HG03135 (cell line): ENCODE measurements around the gene TRIM29.

Experiments
- ATAC-seq: cut with Tn5 transposase; IDR thresholded peaks from one replicate; pipeline ENCODE4 v1.9.1; 2021; ENCODE audit warnings: mild to moderate bottlenecking, moderate library complexity; ENCODE audit not compliant: unreplicated experiment

Gene TRIM29

GRCh38 chr11:120125509-120125908 lies 12.4 kb downstream of the TRIM29 start:
- ATAC-seq: no peak

- ATAC-seq: no peak
These were observed 12.9 kb downstream of the TRIM29 start for GRCh38 chr11:120125024-120125423.

GRCh38 chr11:120124355-120124754 lies 13.6 kb downstream of the TRIM29 start:
- no peak for ATAC-seq

GRCh38 chr11:120123946-120124345 lies 14.0 kb downstream of the TRIM29 start:
- no peak for ATAC-seq

- ATAC-seq: no peak
These were observed 14.8 kb downstream of the TRIM29 start for GRCh38 chr11:120122924-120123683.

- no peak for ATAC-seq
These were observed 15.9 kb downstream of the TRIM29 start for GRCh38 chr11:120121914-120122473.

- no peak for ATAC-seq
These were observed 16.6 kb downstream of the TRIM29 start for GRCh38 chr11:120121336-120121735.

GRCh38 chr11:120120805-120121335 lies 17.0 kb downstream of the TRIM29 start:
- ATAC-seq: no peak

- no peak for ATAC-seq
These were observed 18.8 kb downstream of the TRIM29 start for GRCh38 chr11:120119121-120119520.

GRCh38 chr11:120117991-120118390 lies 19.9 kb downstream of the TRIM29 start:
- no peak for ATAC-seq

GRCh38 chr11:120116966-120117365 lies 20.9 kb downstream of the TRIM29 start:
- ATAC-seq: no peak

- no peak for ATAC-seq
These were observed 22.5 kb downstream of the TRIM29 start for GRCh38 chr11:120115272-120116000.

GRCh38 chr11:120112174-120112796 lies 25.6 kb downstream of the TRIM29 start:
- ATAC-seq: no peak

- ATAC-seq: no peak
These were observed 28.4 kb downstream of the TRIM29 start for GRCh38 chr11:120109531-120109930.

GRCh38 chr11:120108785-120109168 lies 29.1 kb downstream of the TRIM29 start:
- no peak for ATAC-seq

- ATAC-seq: no peak
These were observed 29.6 kb downstream of the TRIM29 start for GRCh38 chr11:120108154-120108784.

GRCh38 chr11:120107692-120108091 lies 30.2 kb downstream of the TRIM29 start:
- no peak for ATAC-seq

- no peak for ATAC-seq
These were observed 31.4 kb downstream of the TRIM29 start for GRCh38 chr11:120106354-120107150.

GRCh38 chr11:120105576-120105975 lies 32.3 kb downstream of the TRIM29 start:
- no peak for ATAC-seq

GRCh38 chr11:120104041-120104565 lies 33.8 kb downstream of the TRIM29 start:
- ATAC-seq: no peak
